K562 (cell line): ENCODE data around the gene MOSPD3. TPM values are rescaled to one million over a fixed set of nuclear protein-coding genes. Genes with fewer than 3 reads are reported as not detected.

Experiments
- ATAC-seq: fragments of 200-7000 bp; cut with Tn5 transposase; 3 replicates; pipeline ENCODE4 v1.9.1; 2020; ENCODE audit warnings: moderate library complexity
- BruUV-seq: library from RNA; stranded (reverse); fragments of 400-500 nt; replicated peaks from 2 replicates; lab custom pipeline; 2021; lab: Mats Ljungman, UMichigan
- CTCF ChIA-PET: fragments of 300-600 bp; formaldehyde crosslinking; extraction: SDS; loops from one replicate; lab custom pipeline; 2021; ENCODE audit warnings: low intra/inter-chr PET ratio; lab: Yijun Ruan, JAX
- POLR2A ChIA-PET: fragments of 300-600, 350-650 bp; sonication (Branson Sonifier 250); formaldehyde crosslinking; extraction: SDS; loops from one replicate; lab custom pipeline; 2021; ENCODE audit warnings: antibody characterized with exemption, inconsistent platforms; lab: Yijun Ruan, JAX
- DNase-seq, 4 experiments: peaks; one replicate each; pipeline versions ENCODE4 v3.0.0 to v3.0.0-alpha.2; 2011 to 2018; ENCODE audit warnings: low spot score in 3 of 4, mixed read lengths in 3 of 4; ENCODE audit errors: extremely low read depth in 1 of 4
- FAIRE-seq: peaks from 2 replicates; lab custom pipeline; 2011; peaks lifted over from hg19 to GRCh38; lab: Jason Lieb, UNC
- H2AFZ ChIP-seq: 2 replicates; pipeline ENCODE4 v1.6.0; 2011; ENCODE audit warnings: low read depth, low read length, control low read depth, inconsistent platforms
- H3K27ac ChIP-seq: fragments of 200-600 bp; 3 replicates; pipeline ENCODE4 v1.8.0; 2011; ENCODE audit warnings: low read depth, mild to moderate bottlenecking, control low read depth, inconsistent platforms, low read length, moderate library complexity, mixed read lengths; ENCODE audit errors: extremely low read depth
- H3K27me3 ChIP-seq, 2 experiments: fragments of 300-600 bp in 1 of 2; 2 replicates in 1 of 2; 3 replicates in 1 of 2; pipeline versions ENCODE4 v1.6.0 to v1.8.0; 2011; ENCODE audit warnings: inconsistent platforms in 2 of 2, low read length in 2 of 2, mild to moderate bottlenecking in 1 of 2, mixed read lengths in 1 of 2, moderate library complexity in 1 of 2; ENCODE audit not compliant: control insufficient read depth in 2 of 2, insufficient read depth in 2 of 2
- H3K36me3 ChIP-seq: fragments of 300-600 bp; 3 replicates; pipeline ENCODE4 v1.8.0; 2011; ENCODE audit warnings: mild to moderate bottlenecking, low read length, inconsistent platforms; ENCODE audit not compliant: control insufficient read depth, insufficient read depth
- H3K4me1 ChIP-seq, 2 experiments: fragments of 200-600 bp in 1 of 2; replicated peaks in 1 of 2; 2 replicates in 1 of 2; 3 replicates in 1 of 2; pipeline versions ENCODE4 v1.5.1 to v1.8.0; 2011; ENCODE audit warnings: inconsistent platforms in 2 of 2, low read length in 2 of 2, mild to moderate bottlenecking in 1 of 2, mixed read lengths in 1 of 2, moderate library complexity in 1 of 2; ENCODE audit not compliant: control insufficient read depth in 2 of 2, insufficient read depth in 2 of 2
- H3K4me2 ChIP-seq: 2 replicates; pipeline ENCODE4 v1.6.1; 2011; ENCODE audit warnings: low read length, control low read depth, inconsistent platforms, mixed read lengths; ENCODE audit not compliant: insufficient read depth
- H3K4me3 ChIP-seq: fragments of 200-600 bp; sonication (generic), shearing (Covaris generic); 2 replicates; pipeline ENCODE4 v1.5.1; 2016; ENCODE audit warnings: control low read depth, inconsistent platforms
- H3K79me2 ChIP-seq: fragments of 200-600 bp; 3 replicates; pipeline ENCODE4 v1.8.0; 2011; ENCODE audit warnings: low read length, inconsistent platforms; ENCODE audit not compliant: control insufficient read depth, insufficient read depth
- H3K9ac ChIP-seq, 2 experiments: 2 replicates each; pipeline versions ENCODE4 v1.6.0 to v1.6.1; 2011; ENCODE audit warnings: low read depth in 2 of 2, low read length in 2 of 2, control low read depth in 1 of 2, inconsistent platforms in 1 of 2, mild to moderate bottlenecking in 1 of 2, mixed read lengths in 1 of 2; ENCODE audit not compliant: insufficient read depth in 1 of 2
- H3K9me1 ChIP-seq: one replicate; pipeline ENCODE4 v1.6.0; 2011; ENCODE audit warnings: inconsistent platforms, mild to moderate bottlenecking, low read length, moderate library complexity; ENCODE audit not compliant: control insufficient read depth, insufficient read depth
- H3K9me3 ChIP-seq: replicated peaks from 2 replicates; pipeline ENCODE4 v1.5.1; 2011; ENCODE audit warnings: low read depth, low read length, inconsistent platforms; ENCODE audit not compliant: control insufficient read depth, insufficient read depth
- H4K20me1 ChIP-seq: replicated peaks from 2 replicates; pipeline ENCODE4 v1.6.1; 2011; ENCODE audit warnings: low read length, inconsistent platforms, mixed read lengths; ENCODE audit not compliant: control insufficient read depth, insufficient read depth
- CTCFL ChIP-seq: IDR thresholded peaks from 2 replicates; pipeline ENCODE4 v1.6.1; 2011; ENCODE audit warnings: borderline replicate concordance, low read depth, mild to moderate bottlenecking, moderate library complexity, low read length; ENCODE audit not compliant: insufficient read depth, poor library complexity, severe bottlenecking
- CXXC5 ChIP-seq: fragments of 250-450 bp; sonication (Bioruptor Pico); IDR thresholded peaks from 2 replicates; pipeline ENCODE4 v1.8.0; 2022; ENCODE audit warnings: inconsistent platforms, mild to moderate bottlenecking, moderate library complexity
- FOXP4 ChIP-seq: sonication (generic); formaldehyde crosslinking; IDR thresholded peaks from 2 replicates; pipeline ENCODE4 v1.8.0; 2022; ENCODE audit warnings: mild to moderate bottlenecking, missing genetic modification reagents, borderline replicate concordance
- POLR2G ChIP-seq: fragments of 200-400 bp; formaldehyde crosslinking; IDR thresholded peaks from 2 replicates; pipeline ENCODE4 v1.6.1; 2017; ENCODE audit warnings: low read depth, mild to moderate bottlenecking, antibody characterized with exemption, low read length, moderate library complexity
- SMAD3 ChIP-seq: fragments of 450-650 bp; formaldehyde crosslinking; conservative IDR thresholded peaks from 2 replicates; pipeline ENCODE4 v1.4.0; 2020; ENCODE audit warnings: mild to moderate bottlenecking
- XRCC4 ChIP-seq: IDR thresholded peaks from one replicate; pipeline ENCODE4 v1.6.1; 2011; ENCODE audit not compliant: insufficient read depth, insufficient read length; ENCODE audit errors: extremely low read depth
- ZFP91 ChIP-seq: sonication (generic); formaldehyde crosslinking; IDR thresholded peaks from 2 replicates; pipeline ENCODE4 v1.8.0; 2022; ENCODE audit warnings: mild to moderate bottlenecking, missing genetic modification reagents
- ZNF277 ChIP-seq: fragments of 250-450 bp; sonication (Bioruptor Pico); IDR thresholded peaks from 2 replicates; pipeline ENCODE4 v1.8.0; 2022; ENCODE audit warnings: inconsistent platforms, mild to moderate bottlenecking, moderate library complexity, borderline replicate concordance
- ZNF311 ChIP-seq: fragments of 250-450 bp; sonication (Bioruptor Pico); IDR thresholded peaks from 2 replicates; pipeline ENCODE4 v1.4.0; 2020; ENCODE audit warnings: mild to moderate bottlenecking, moderate library complexity
- WGBS: fragments of 100-300 bp; shearing (Covaris generic); methylation state at CpG from one replicate; pipeline ENCODE4 v1.1.6; 2016; ENCODE audit warnings: low coverage, mixed read lengths; ENCODE audit not compliant: insufficient coverage; ENCODE audit errors: missing lambda C conversion rate; 5-methylcytosine and 5-hydroxymethylcytosine counted together
- in situ Hi-C: fragments of 300-500 bp; cut with MboI; formaldehyde crosslinking; loops from 4 replicates; pipeline ENCODE4 v1.15.0; 2018; ENCODE audit warnings: inconsistent platforms, mixed read lengths
- intact Hi-C: fragments of 100-400 bp; cut with micrococcal nuclease; formaldehyde crosslinking; loops from 2 replicates; pipeline ENCODE4 v1.14.2; 2022
- polyA plus RNA-seq, 8 experiments: library from polyadenylated mRNA; depleted of rRNA in 4 of 8; stranded (reverse) in 5 of 8; unstranded in 3 of 8; fragments of >200 nt; fragmentation: Nextera tagmentation in 2 of 8; fragmentation: Illumina TruSeq in 1 of 8; extraction: Ambion mirVana in 2 of 8; extraction: Trizol in 1 of 8; gene quantifications; 2 replicates each; pipeline versions ENCODE4 v1.2.1 to v1.2.3, GENCODE V29; 2011 to 2014; ENCODE audit warnings: inconsistent platforms in 1 of 8, missing spikeins in 1 of 8
- total RNA-seq, 7 experiments: library from RNA; depleted of rRNA in 6 of 7; stranded (reverse); fragments of >200 nt in 6 of 7; fragmentation: Illumina TruSeq in 2 of 7; extraction: Trizol in 2 of 7; gene quantifications; 2 replicates each; pipeline versions ENCODE4 v1.2.1 to v1.2.3, GENCODE V29; 2011 to 2021; ENCODE audit warnings: low replicate concordance in 1 of 7

The MOSPD3 gene
- total and polyA plus RNA-seq, 9 of the 15 experiments (the other 6 are each of a cell fraction or from before 2014, with no cell fraction given) = 1.4 to 32.1 (median 7.3) TPM

- TSS peak; percentile 49 for BruUV-seq
- 6% methylated on average over 20 of the region's 20 CpGs for whole genome bisulfite sequencing
- peak; percentile 66 to 75 (median 72) for DNase-seq
- H3K9me3 ChIP-seq = no peaks in the 10 kb centered on the region
- H3K9ac ChIP-seq = peak overlapping the region; percentile 90 to 97
- ChIA-PET CTCF (no interaction called here), POLR2A (interaction anchor here (0.6 to 3.5 kb wide), 22 partner anchors 8 to 1853 kb away, joined by 3 to 27 read pairs (median 4); partner anchors contain the start of genes MEPCE, MOSPD3, POP7 and ZCWPW1)
- peak overlapping the region; percentile 88 for H3K27ac ChIP-seq
- H2AFZ ChIP-seq = 0 out of 2 replicates have a peak overlapping the region, but pooled peaks have one; percentile 63
- H3K4me3 ChIP-seq = peak overlapping the region; percentile 75
- no peaks in the 10 kb centered on the region for H3K27me3 ChIP-seq
- in situ Hi-C loops = no loop called here
- H3K4me1 ChIP-seq = peaks cover 26 to 65% of the 10 kb centered on the region in 2 experiments
- ATAC-seq = no peak
- H3K9me1 ChIP-seq = peaks cover 12% of the 10 kb centered on the region
- H3K4me2 ChIP-seq = peak overlapping the region; percentile 90
- peaks cover 31% of the 10 kb centered on the region for H3K79me2 ChIP-seq
- peak; percentile 78 for FAIRE-seq
- intact Hi-C loops = no loop called here
- peaks cover 24% of the 10 kb centered on the region for H4K20me1 ChIP-seq
- H3K36me3 ChIP-seq = peaks cover 44% of the 10 kb centered on the region
- TF ChIP-seq ZNF277 (CRISPR knock-in tag) (no peak), SMAD3 (CRISPR knock-in tag) (no peak), XRCC4 (no peak), FOXP4 (CRISPR knock-in tag) (no peak), ZFP91 (CRISPR knock-in tag) (no peak), ZNF311 (CRISPR knock-in tag) (no peak), CXXC5 (CRISPR knock-in tag) (peak; percentile 34), CTCFL (no peak), POLR2G (no peak)
Observed at GRCh38 chr7:100584683-100585510, 27.4 kb upstream of the MOSPD3 start.
